NCI-H748 treated with DMSO at 0.1 percent for 48 hours (cell line): ENCODE data around the gene SUCLG2.

Experiments used
- DNase-seq: peaks from one replicate; lab custom pipeline; 2025; lab: John Stamatoyannopoulos, UW

The SUCLG2 gene

DNA sequence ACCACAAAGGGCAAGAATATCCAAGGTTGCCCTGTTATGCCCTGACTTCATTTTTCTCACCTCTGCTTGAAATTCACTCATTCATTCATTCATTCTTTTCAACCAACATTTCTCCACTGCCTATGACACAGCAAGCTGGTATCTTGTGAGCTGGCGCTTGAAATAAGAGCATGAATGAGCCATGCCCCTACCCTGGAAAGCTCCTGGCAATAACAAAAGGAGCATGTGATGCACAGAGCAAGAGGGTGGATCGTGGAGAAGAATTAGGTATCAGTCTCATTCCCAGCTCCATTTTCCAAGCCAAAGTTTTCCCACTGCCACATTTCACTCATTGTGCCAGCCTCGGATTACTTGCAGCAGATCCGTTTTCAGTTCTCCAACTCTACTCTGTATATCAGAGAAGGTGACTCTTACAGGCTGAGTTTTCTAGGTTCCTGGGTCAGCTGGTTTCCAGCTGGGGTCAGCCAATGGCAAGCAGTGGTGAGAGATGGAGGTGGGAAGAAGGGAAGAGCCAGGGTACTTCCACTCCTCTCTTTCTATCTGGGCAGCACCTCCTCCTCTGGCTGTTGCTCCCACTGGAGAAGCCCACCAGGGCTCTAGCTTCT, 144.8 kb downstream of the SUCLG2 start:
- DNase-seq: no peak

DNA sequence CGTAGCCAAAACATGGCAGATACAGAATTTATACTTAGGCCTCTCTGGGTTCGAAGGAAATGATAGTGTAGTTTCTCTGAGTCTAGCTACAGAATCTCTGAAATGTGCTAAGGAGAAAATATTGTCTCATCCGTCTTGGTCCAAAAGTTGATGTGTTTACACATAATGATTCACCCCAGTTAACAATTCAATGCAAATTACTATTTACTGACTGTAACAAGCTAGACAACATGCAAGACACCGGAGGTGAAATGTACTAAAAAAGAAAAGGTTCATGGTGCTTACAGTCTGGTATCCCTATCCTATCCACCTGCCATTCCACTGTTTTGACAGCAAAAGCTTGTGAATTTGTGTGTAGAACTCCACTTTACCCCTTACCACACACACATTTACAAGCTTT, 146.8 kb downstream of the SUCLG2 start:
- no peak for DNase-seq

DNA sequence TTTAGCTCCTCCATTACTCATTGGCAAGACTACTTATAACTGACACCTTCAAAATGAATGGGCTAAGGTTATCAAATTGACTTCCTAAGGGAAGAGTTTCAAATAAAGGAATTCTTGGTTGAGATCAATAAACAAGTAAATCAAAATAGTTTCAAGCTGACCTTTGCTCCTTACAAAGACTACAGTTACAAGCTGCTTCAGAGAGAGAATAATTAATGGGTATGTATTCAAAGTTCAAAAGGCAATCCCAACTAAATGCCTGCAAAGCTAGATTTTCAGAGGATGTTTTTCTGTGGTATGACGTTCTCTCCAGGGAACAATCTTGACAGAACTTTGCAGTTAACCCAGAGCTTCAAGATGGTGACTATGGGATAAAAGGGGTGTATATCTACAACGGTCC, 153.7 kb downstream of the SUCLG2 start:
- DNase-seq: no peak

DNA sequence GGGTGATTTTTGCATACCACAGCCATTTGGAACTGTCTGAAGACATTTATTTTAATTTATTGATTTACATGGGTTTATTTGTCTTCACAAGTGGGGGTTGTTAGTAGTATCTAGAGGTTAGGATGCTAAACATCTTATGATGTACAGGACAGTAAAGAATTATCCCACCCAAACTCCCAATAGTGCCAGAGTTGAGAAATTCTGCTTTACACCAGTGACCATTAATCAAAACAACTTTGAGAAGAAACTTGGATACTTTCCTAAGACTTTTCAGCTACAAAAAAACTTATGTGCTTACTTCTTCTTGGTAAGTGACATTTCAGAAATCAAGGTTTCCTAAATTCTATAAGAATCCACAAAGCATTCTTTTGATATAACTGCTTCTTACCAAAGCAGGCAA, 156.7 kb downstream of the SUCLG2 start:
- no peak for DNase-seq

DNA sequence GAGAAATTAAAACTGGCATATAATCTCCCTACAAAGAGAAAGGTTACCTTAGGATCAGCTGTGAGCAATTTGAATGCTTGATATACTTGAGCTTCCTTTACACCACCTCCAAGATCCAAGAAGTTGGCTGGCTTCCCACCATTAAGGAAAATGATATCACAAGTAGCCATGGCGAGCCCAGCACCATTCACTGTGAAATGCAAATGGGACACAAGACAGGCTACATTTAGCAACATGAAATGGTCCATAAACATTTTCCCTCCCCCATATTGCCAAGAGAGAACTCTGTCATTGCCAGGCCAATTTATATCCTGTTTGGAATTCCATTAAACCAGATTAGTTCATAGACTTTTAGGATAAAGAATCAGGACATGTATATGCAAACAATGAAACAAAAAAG, 158.7 kb downstream of the SUCLG2 start:
- DNase-seq: no peak

DNA sequence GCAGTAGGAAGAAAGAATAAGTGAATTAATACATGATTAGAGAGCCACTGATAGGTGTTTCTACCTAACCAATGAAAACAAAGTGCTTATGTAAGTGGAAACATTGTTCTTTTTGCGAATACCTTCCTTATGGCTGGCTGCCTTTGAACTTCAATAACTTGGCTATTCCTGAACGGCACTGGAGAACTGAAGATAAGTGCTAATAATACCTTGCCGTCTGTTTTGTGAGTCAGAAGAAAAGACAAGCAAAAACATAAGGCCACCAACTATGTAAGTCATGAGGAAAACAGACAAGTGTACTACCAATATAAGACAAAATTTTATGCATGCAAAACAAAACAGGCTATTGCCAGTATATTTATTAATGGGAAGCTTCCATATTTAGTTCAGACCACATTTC, 160.6 kb downstream of the SUCLG2 start:
- no peak for DNase-seq

DNA sequence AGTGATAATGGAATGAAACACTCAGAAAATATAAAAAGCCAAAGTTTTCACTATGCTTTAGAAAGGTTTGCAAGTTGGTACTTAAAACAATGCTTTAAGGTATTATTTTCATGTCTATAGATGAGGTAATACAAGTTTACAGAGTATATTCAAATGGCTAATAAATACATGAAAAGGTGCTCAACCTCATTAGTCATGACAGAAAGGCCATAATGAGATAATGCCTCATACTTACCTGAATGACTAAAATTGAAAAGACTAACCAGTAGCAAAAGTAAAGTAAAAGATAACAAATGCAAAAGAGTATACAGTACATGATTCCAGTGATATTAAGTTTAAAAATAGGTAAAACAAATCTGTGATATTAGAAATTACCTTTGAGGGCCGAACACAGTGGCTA, 163.8 kb downstream of the SUCLG2 start:
- no peak for DNase-seq

DNA sequence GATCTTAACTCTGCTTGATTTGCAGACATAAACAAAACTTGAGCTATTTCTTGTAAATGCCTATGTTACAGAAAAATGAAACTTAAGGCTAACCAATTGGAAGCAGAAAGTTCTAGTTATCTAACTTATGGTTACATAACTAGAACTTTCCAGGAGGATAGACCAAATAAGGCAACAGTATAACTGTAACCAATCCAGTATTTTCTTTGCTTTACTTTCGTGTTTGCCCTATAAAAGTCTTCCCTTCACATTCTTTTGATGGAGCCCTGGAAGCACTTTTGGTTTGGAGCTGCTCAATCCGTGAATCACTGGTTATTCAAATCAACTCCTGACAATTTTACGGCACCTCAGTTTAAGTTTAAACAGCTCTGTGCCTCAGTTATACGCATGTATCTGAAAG, 164.6 kb downstream of the SUCLG2 start:
- DNase-seq: no peak

DNA sequence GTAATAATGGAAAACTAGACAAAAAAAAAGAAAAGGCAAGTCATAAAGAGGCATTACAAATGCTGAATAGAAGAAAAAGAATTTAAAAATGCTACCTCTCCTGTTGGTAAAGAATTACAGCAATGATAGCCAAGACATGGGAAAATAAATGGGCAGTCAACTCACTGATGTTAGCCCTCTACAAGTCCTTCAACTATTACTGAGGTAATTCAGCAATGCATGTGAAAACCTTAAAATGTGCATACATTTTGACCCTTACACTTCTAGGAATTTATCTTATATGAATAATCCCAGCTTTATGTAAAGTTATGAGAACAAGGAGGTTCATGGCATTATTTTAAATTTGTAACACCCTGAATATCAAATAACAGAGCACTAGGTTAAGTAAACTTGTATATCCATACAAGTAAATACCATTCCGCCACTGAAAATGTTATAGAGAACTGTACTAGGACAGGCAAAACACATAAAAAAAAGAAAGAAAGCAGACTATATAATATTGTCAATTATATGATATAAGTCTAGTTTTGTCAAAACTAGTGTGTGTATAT, 166.8 kb downstream of the SUCLG2 start:
- no peak for DNase-seq

DNA sequence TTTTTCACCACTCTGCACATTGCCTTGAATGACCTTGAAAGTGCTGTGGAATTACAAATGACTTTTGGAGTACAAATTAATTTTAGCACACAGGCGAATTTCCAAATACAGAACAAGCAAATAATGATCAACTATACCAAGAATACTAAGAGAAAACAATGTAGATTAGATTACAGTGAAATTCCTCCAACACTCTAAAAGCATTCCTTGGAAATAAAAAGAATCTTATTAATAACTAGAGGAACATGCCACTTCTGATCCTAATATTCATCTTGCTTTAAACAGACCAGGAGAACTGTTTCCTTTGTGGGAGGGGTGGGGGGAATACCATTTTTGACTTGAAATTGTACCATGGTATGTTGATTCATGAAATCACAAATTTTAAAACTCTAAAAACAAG, 167.5 kb downstream of the SUCLG2 start:
- no peak for DNase-seq

DNA sequence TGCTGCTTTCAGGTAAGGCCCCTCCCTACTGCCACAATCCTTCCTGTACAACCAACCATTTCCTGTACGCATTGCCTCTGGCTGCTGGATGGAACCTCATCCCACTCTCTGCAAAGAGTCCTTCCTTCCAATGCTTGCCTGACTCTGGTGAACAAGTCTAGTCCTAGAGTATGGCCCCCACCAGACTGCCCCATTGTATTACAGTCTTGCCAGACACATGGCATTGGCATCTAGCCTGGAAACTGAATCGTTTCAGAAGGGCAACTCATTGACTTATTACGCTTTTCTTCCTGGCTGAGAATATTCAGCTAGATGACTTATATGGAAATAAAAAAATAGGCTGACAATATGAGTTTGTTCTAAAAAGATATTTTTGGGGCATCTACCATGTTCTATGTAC, 170.3 kb downstream of the SUCLG2 start:
- DNase-seq: no peak

DNA sequence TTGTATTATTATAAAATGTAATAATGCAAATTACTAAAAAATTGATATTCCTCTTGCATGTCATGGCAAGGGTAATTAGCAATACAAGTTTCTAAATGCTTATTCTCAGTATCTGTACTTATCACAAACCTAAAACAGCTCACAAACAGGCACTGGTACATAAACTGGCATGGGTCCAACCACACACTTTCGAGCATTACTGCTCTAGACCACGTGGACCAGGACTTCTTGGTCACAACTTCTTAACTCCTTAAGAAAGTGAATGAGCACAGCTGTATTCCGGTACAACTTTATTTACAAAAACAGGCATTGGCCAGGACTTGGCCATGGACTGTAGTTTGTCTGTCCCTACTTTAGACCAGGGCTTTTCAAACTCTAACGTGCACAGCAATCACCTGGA, 173.3 kb downstream of the SUCLG2 start:
- DNase-seq: no peak

DNA sequence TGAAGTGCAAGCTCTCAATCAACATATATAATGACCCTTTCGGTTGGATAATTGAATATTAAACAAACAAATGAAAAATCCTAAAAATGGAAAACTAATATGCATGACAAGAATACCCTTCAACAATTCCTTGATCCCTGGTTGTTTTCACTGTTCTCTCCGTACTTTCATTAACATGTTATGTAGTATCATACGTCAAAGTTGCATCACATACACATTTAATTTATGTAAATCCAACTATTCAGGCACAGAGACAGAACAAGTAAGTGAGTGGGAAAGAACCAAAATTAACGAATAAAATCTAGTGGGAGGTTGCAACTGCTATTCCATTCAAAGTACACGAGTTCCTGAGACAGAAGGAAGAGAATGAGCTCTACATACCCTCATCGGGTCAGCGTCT, 176.0 kb downstream of the SUCLG2 start:
- no peak for DNase-seq

DNA sequence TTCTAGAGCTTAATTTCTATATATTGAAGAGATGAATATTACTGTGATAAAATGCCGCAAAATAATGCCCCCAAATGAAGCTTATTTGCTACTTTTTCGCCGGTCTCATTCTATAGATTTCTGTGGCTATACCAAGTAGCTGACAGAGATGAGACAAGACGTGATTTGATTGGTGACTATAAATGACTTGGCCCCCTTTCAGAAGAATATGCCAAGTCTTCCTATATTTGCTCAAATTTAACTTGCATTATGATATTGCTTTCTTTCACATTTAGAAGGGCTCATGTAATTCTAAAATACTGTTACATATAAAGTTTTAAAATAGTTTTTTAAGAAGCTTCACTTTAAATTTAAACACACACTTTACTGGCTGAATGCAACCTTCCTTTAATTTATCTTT, 180.1 kb downstream of the SUCLG2 start:
- DNase-seq: no peak

DNA sequence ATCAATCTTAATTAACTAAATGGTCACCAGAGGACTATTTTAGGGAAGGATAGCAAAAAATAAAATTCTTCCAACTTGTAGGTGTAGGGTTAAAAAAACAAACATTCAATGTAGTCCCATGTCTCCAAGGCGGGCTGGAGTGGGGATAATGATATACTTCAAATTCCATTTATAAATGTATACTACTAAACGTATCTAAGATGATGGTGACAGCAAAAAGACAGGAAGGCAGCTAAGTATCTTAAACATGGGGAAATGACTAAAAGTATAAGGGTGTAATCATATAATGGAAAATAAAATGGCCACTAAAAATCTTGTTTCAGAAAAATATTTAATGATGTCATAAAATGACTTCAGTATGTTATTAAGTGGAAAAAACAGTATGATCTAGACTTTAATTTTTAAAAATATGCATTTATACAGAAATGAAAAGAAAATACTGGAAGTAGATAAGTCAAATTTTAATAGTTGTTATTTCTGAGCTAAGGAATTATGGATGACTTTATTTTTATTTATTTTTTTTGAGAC, 181.7 kb downstream of the SUCLG2 start:
- DNase-seq: no peak

DNA sequence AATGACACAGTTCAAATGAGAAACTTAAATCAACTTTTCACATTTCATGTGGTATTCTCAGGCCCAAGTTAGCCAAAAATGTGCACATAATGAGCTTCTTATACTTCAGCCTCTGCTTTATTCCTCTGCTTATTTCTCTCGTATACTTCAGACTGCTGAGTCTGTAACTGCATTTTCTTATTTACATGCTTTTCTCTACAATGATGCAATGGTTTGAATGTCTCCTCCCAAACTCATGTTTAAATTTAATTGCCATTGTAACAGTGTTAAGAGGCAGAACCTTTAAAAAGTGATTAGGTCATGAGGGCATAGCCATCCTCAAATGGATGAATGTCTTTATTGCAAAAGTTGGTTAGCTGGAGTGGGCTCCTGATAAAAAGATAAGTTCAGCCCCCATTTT, 184.2 kb downstream of the SUCLG2 start:
- DNase-seq: no peak

DNA sequence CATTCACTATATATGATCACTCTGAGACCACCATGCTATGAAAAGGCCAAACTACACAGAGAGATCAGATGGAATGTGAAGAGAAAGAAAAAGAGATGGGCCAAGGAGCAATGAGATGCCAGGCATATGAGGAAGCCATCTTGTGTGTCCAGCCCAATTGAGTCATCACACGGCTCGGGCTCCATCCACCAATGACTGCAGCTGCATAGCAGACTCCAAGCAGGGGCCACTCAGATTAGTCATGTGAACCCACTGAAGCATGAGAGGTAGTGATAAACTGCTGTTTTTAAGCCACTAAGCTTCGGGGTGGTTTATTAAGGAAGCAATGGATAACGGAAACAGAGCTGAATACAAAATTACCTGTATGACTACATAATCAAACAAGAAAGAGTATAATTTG, 185.9 kb downstream of the SUCLG2 start:
- no peak for DNase-seq

DNA sequence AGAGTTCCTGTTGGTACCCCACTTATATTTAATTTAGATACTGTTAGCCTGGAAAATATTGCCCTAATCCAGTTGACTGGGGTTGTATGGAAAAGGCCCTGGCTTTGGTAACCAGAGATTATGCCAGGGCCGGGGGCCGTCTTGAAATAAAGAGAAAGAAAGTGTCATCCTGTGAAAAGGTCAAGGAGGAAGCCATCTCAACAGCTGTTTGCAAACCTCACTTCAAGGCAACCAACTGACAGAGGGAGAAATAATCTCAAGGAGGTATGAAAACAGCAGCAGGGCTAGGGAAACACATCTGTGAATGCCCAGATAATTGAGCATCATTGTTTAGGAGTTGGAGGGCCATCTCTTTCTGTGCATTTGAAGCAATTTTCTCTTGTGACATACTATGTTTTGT, 190.8 kb downstream of the SUCLG2 start:
- DNase-seq: no peak

DNA sequence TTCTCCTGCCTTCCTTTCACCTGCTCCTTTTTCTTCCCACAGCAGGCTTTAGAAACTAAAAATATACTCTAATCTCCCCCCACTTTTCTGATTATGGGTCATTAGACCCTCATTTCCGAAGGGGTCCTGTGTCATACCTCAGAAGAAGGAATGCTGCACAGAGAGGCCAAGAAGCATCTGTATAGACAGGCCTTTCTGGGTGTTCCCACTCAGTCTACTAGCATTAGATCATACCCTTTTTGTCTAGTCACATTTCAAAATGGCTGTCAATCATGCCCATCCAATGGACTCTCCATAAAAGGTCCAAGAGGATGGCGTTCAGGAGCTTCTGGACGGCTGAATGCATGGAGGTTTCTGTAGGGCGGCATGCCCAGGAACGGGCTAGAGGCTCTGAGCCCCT, 192.2 kb downstream of the SUCLG2 start:
- no peak for DNase-seq

DNA sequence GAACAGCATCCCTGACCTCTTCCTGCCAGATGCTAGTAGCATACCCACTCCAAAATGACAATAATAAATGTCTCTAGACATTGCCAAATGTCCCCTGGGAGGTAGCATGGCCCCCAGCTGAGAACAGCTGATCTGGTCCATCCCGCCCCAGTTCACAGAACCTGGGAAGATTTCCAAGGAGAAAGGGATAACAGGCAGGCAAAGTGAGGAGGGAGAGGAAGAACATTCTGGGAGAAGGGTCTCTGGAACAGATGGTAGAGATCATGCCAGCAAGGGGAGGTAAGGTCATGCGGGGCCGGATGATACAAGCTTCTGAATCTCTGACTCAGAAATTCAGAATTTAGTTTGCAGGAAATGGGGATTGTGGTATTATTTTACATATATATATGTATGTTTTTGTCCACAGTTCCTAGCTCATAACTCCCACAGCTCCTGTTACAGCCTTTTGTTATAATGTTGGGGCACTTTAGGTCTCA, 192.7 kb downstream of the SUCLG2 start:
- no peak for DNase-seq

DNA sequence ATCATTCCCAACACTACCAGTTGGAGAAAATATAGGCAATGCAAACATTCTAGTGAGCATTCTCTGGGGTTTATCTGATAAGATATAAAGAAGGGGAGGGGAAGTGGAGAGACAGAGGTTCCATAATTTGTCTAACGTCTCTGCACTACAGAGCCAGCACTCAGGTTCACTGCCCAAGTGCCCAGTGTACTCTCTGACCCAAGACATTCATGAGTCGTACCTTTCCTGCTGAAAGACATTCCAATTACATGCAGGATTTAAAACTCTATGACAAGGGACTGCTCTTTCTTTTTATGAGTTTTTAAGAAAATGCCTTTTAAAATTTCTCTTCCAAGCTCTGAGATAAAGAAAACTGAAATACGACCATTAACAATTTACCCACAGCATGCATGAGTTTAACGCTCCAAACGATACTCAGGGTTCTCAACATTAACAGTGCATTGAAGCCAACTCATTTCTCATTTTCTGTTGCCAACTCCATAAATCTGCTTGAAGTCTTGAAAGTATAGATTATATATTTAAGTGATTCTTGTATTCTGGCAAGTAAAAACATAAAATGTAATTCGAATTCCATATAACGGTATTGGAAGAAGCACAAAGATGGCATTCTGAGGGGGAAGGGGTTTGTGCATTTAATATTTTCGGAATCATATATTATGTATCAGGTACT, 193.4 kb downstream of the SUCLG2 start:
- DNase-seq: no peak

DNA sequence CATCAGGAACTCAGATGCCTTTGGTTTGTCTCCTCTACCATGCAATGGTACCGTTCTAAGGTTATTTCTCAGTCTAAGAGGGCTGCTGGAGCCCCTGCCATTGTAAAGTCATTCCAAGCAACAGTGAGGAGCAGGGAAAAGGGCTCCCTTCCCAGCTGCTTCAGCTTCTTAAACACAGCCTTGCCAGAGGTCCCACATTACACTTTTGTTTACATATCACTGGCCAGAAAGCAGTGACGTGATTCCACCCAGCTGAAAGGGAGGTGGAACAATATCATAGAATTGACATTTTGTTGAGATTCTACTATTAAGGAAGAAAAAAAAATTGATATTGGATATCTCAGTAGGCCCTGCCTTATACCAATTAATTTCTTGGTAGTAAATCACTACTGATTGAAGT, 194.6 kb downstream of the SUCLG2 start:
- DNase-seq: no peak

DNA sequence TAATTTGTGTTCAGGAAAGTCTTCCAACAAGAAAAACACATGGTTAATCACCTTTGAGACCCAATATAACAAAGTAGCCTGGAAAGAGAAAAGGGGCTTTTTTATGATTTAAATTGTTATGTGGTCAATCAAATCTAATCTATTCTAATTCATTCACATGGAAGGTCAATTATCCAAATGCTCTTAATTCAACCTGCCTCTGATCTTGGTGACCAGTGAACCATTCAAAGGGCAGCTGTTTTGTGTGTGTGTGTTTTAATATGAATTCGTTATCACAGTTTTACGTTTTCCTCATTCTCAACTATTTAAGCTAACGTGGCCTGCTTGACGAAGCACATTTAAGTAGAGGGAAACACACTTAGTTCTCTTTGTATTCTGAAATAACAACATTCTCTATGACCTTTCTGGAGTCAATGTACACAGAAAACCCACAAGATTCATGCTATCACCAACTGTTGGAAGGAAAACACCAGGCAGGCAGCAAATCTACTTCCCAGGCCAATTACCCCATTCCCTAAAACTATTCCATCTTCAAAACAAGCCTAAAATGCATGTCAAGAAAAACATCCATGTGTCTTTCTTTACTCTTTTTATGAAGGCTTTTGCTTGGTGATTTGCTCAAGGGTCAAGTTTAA, 195.4 kb downstream of the SUCLG2 start:
- DNase-seq: no peak
